Measurements from ENCODE around the gene AMPH. TPM values are rescaled to one million over a fixed set of nuclear protein-coding genes. Genes with fewer than 3 reads are reported as not detected.
A peak's percentile ranks its signal among the peaks of the same experiment; 100 is the strongest.

Gene AMPH
- total and polyA plus RNA-seq, 7 donors: 0.98 to 2.9 (median 1.6) TPM

DNA sequence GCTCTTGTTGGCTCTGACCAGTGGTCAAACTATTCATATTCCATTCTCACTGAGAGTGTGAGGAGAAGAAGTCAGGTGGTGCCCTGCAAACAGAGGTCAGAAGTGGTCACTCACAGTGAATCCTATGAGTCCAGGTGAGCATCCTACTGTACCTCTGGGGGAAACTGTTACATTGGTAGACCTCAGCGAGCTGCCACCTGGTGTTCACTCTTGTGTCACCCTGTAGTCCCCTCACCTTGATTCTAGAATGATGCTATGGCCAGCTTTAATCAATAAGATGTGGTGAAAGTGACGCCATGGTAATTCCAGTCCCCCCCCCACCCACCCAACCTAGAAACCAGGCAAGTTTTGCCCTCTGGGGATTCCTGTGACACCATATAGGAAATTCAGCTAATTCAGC is 1.2 kb upstream of the AMPH start:
- H3K4me3 ChIP-seq: no peak overlapping the region
- 86 to 96% (median 89%) methylated on average over 2 of the region's 2 CpGs for WGBS, 3 donors
- H3K9me3 ChIP-seq: no peaks in the 10 kb centered on the region
- intact Hi-C loops (cut with DNase I): no loop called here
- H3K27me3 ChIP-seq (ENCODE audit: insufficient read depth in 3 of 3, low read length in 2 of 3): peaks cover 2 to 30% (median 14%) of the 10 kb centered on the region in 3 donors
- no peak overlapping the region for H3K27ac ChIP-seq
- no peak for ATAC-seq
- no peak for TF ChIP-seq CTCF (IDR thresholded peaks at IDR 0.05)
- no peak for DNase-seq
- no peaks in the 10 kb centered on the region for H3K36me3 ChIP-seq (ENCODE audit: insufficient read depth in 1 of 2, low read depth in 1 of 2)
- no peaks in the 10 kb centered on the region for H3K4me1 ChIP-seq

DNA sequence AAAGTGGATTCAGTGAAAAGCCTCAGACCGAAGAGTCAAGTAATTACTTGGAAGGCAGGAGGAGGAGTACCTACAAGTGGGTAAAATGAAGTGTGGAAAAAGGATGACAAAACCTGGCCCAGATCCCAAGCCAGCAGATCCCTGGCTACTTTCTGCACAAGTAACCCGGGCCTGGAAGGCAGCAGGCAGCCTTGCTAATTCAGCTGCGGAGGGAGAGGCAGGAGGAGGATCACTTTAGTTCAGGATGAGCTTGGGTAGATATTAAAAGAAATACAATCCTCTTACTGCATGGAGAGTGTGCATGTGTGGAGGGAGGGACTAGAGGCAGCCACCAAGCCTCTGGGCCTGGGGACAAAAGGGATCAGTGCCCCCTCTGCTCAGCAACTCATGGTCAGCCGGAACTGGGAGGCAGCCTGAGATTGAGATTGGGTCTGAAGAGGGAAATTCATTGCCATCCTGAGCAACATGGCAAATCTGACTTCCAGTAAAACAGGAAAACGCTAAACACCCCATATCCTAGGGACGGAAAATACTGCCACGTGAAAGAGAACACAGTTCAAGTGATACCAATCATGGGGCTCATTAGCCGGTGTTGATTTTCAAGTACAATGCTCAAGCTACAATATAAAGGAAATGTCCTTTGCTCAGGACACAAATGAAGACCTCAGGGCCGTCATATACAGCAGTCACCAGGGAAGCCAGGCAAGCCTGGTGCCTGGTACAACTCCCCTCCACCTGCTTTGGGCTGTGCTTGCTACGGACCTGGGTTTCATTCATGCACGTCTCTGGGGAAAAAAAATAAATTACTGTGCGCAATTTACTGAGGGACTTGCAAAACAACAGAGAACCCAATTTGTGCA is 1.3 kb downstream of the AMPH start:
- Histone ChIP-seq H3K4me1 (no peaks in the 10 kb centered on the region), H3K27ac (no peak overlapping the region), H3K27me3 (ENCODE audit: insufficient read depth in 3 of 3, low read length in 2 of 3) (peaks cover 2 to 30% (median 14%) of the 10 kb centered on the region in 3 donors), H3K9me3 (no peaks in the 10 kb centered on the region), H3K4me3 (peak overlapping the region; percentile 60), H3K36me3 (ENCODE audit: insufficient read depth in 1 of 2, low read depth in 1 of 2) (no peaks in the 10 kb centered on the region)
- ATAC-seq (no peak), DNase-seq (no peak)
- TF ChIP-seq CTCF (IDR thresholded peaks at IDR 0.05): no peak
- WGBS, 3 donors: 28 to 47% (median 33%) methylated on average over 12 of the region's 12 CpGs
- intact Hi-C loops (cut with DNase I): no loop called here

GRCh38 chr7:38628630-38629385 is 2.4 kb downstream of the AMPH start:
- ATAC-seq (no peak), DNase-seq (no peak)
- H3K4me1 ChIP-seq: no peaks in the 10 kb centered on the region
- H3K36me3 ChIP-seq (ENCODE audit: insufficient read depth in 1 of 2, low read depth in 1 of 2): no peaks in the 10 kb centered on the region
- no peak overlapping the region for H3K4me3 ChIP-seq
- 78 to 82% (median 78%) methylated on average over 5 of the region's 5 CpGs for WGBS, 3 donors
- no peak for TF ChIP-seq CTCF (IDR thresholded peaks at IDR 0.05)
- H3K9me3 ChIP-seq: peaks cover 3% of the 10 kb centered on the region
- H3K27me3 ChIP-seq (ENCODE audit: insufficient read depth in 3 of 3, low read length in 2 of 3): peaks cover 2 to 30% (median 14%) of the 10 kb centered on the region in 3 donors
- no peak overlapping the region for H3K27ac ChIP-seq
- intact Hi-C loops (cut with DNase I): no loop called here

DNA sequence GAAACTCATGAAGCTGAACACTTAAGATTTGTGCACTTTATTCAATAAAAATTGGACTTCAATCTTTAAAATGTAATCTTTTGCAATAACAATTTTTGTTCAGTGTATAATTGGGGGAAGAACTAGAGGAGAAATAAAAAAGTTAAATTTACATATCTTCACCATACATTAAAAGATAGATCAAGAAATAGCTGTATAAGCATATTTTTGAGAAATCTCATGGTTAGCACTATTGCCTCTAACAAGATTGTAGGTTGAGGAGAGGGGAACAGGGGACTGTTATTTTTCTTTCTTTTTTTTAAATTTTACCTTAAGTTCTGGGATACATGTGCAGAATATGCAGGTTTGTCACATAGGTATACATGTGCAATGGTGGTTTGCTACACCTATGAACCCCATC is 5.3 kb downstream of the AMPH start:
- Histone ChIP-seq H3K9me3 (peaks cover 3% of the 10 kb centered on the region), H3K27ac (no peak overlapping the region), H3K27me3 (ENCODE audit: insufficient read depth in 3 of 3, low read length in 2 of 3) (peaks cover 2 to 18% (median 5%) of the 10 kb centered on the region in 3 donors), H3K4me3 (no peak overlapping the region), H3K36me3 (ENCODE audit: insufficient read depth in 1 of 2, low read depth in 1 of 2) (no peaks in the 10 kb centered on the region), H3K4me1 (no peaks in the 10 kb centered on the region)
- no peak for TF ChIP-seq CTCF (IDR thresholded peaks at IDR 0.05)
- intact Hi-C loops (cut with DNase I): no loop called here
- no peak for DNase-seq
- no peak for ATAC-seq

Measured in psoas muscle (tissue), 8 donors.